Panc1 (cell line): ENCODE data around the gene TSPAN15. TPM values are rescaled to one million over a fixed set of nuclear protein-coding genes. Genes with fewer than 3 reads are reported as not detected.

Experiments
- ATAC-seq: fragments of 200-7000 bp; cut with Tn5 transposase; 2 replicates; pipeline ENCODE4 v1.9.1; 2020; ENCODE audit warnings: mild to moderate bottlenecking, moderate library complexity
- BruUV-seq: library from RNA; stranded (reverse); fragments of 400-500 nt; replicated peaks from 2 replicates; lab custom pipeline; 2021; lab: Mats Ljungman, UMichigan
- CTCF ChIA-PET: fragments of 300-600 bp; sonication (Branson Sonifier 250); formaldehyde crosslinking; loops from one replicate; lab custom pipeline; 2022; ENCODE audit warnings: antibody characterized with exemption; lab: Charles Lee
- POLR2A ChIA-PET: fragments of 300-600 bp; sonication (Branson Sonifier 250); formaldehyde crosslinking; loops from one replicate; lab custom pipeline; 2022; ENCODE audit warnings: antibody characterized with exemption; lab: Charles Lee
- DNase-seq: peaks from one replicate; pipeline ENCODE4 v3.0.0-alpha.2; 2010; ENCODE audit warnings: low read depth, low spot score
- H3K27ac ChIP-seq: 2 replicates; pipeline ENCODE4 v1.5.1; 2011; ENCODE audit warnings: mild to moderate bottlenecking, low read length, inconsistent platforms
- H3K27me3 ChIP-seq: fragments of 200-500 bp; sonication (Bioruptor generic); 2 replicates; pipeline ENCODE4 v1.6.0; 2014; ENCODE audit warnings: low read length, inconsistent platforms; ENCODE audit not compliant: control insufficient read depth, insufficient read depth
- H3K36me3 ChIP-seq: fragments of 200-500 bp; sonication (Bioruptor generic); 2 replicates; pipeline ENCODE4 v1.5.1; 2014; ENCODE audit warnings: inconsistent platforms, mild to moderate bottlenecking, low read length, moderate library complexity; ENCODE audit not compliant: control insufficient read depth, insufficient read depth
- H3K4me1 ChIP-seq: 2 replicates; pipeline ENCODE4 v1.5.1; 2011; ENCODE audit warnings: inconsistent platforms, mild to moderate bottlenecking, low read length, moderate library complexity; ENCODE audit not compliant: control insufficient read depth, insufficient read depth
- H3K4me3 ChIP-seq, 2 experiments: 2 replicates each; pipeline ENCODE4 v1.5.1; 2011 to 2012; ENCODE audit warnings: low read depth in 2 of 2, low read length in 2 of 2, mild to moderate bottlenecking in 2 of 2, inconsistent platforms in 1 of 2, moderate library complexity in 1 of 2
- H3K9me3 ChIP-seq: fragments of 200-500 bp; sonication (Bioruptor generic); 2 replicates; pipeline ENCODE4 v1.5.1; 2014; ENCODE audit warnings: low read depth, mild to moderate bottlenecking, inconsistent platforms, low read length, moderate library complexity; ENCODE audit not compliant: control insufficient read depth, insufficient read depth
- CTCF ChIP-seq: fragments of 450-650 bp; IDR thresholded peaks from 2 replicates; pipeline ENCODE4 v1.5.1; 2017; ENCODE audit warnings: mild to moderate bottlenecking
- POLR2AphosphoS5 ChIP-seq: IDR thresholded peaks from 2 replicates; pipeline ENCODE4 v1.6.1; 2012; ENCODE audit warnings: mild to moderate bottlenecking, low read depth, low read length, moderate library complexity
- SIN3A ChIP-seq: IDR thresholded peaks from 2 replicates; pipeline ENCODE4 v1.6.1; 2012; ENCODE audit warnings: low read depth, mild to moderate bottlenecking, low read length, moderate library complexity, borderline replicate concordance; ENCODE audit not compliant: insufficient read depth
- TCF7L2 ChIP-seq: IDR thresholded peaks from 2 replicates; pipeline ENCODE4 v1.6.1; 2011; ENCODE audit warnings: mild to moderate bottlenecking, low read depth, low read length, inconsistent platforms
- in situ Hi-C: cut with HindIII; loops from 2 replicates; pipeline ENCODE4 v1.10.0; 2016; ENCODE audit warnings: low sequenced_read_pairs, low pct_unique_long_range_greater_than_20kb
- intact Hi-C: fragments of 100-400 bp; cut with micrococcal nuclease; formaldehyde crosslinking; loops from one replicate; pipeline ENCODE4 v1.10.0; 2022; ENCODE audit not compliant: unreplicated experiment
- total RNA-seq: library from RNA; stranded (reverse); gene quantifications from one replicate; pipeline ENCODE4 v1.2.1, GENCODE V29; 2021; ENCODE audit not compliant: unreplicated experiment
- TF ChIP-seq, protein P1 (sequence below), 2 experiments: IDR thresholded peaks; 2 replicates each; pipeline ENCODE4 v1.6.1; 2011 to 2012; ENCODE audit warnings: low read depth in 2 of 2, control low read depth in 1 of 2, low read length in 1 of 2, mild to moderate bottlenecking in 1 of 2, moderate library complexity in 1 of 2; ENCODE audit not compliant: insufficient read depth in 1 of 2

Gene TSPAN15
- total RNA-seq, 1 experiment from 2014 or later = 199 TPM

DNA sequence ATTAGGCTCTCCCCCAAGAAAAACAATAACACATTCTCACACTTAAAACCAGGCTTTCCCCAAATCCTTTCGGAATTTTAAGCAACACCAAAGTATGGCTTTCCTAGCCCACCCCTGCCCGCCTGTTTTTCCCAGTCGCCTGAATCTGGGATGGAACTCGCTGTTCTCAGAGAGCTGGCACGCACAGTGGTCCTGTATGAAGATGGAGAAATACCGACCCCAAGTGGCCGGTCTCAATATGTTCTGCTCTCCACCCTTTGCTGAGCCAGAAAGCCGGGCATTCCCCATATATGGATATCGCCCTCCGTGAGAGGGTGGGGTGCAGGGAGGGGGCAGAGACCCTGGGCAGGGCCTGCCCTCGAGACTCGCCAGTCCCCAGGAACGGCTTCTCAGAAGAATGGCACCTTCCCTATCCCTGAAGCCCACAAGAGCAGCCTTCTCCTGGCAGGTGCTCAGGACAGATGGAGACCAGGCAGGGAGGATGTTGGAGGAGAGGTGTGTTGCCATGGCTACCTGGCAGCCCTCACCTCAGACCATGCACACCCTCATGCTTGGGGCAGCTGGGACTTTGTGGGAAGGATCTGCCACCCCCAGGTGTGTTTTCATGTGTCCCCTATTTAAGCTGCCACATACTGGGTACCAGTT is 37.9 kb upstream of the TSPAN15 start:
- no peaks in the 10 kb centered on the region for H3K27me3 ChIP-seq
- no peaks in the 10 kb centered on the region for H3K9me3 ChIP-seq
- ATAC-seq (peak; percentile 37; the same call in 1 of the 2 replicates), DNase-seq (no peak)
- H3K4me3 ChIP-seq = no peak overlapping the region
- BruUV-seq = no TSS peak
- H3K4me1 ChIP-seq = peaks cover 6% of the 10 kb centered on the region; the same call in 1 of the 2 replicates
- TF ChIP-seq SIN3A = no peak
- no peak for TF ChIP-seq POLR2AphosphoS5
- no peak for TF ChIP-seq TCF7L2
- no peak; the same call in 1 of the 2 replicates for TF ChIP-seq CTCF
- TF ChIP-seq, protein P1, sequence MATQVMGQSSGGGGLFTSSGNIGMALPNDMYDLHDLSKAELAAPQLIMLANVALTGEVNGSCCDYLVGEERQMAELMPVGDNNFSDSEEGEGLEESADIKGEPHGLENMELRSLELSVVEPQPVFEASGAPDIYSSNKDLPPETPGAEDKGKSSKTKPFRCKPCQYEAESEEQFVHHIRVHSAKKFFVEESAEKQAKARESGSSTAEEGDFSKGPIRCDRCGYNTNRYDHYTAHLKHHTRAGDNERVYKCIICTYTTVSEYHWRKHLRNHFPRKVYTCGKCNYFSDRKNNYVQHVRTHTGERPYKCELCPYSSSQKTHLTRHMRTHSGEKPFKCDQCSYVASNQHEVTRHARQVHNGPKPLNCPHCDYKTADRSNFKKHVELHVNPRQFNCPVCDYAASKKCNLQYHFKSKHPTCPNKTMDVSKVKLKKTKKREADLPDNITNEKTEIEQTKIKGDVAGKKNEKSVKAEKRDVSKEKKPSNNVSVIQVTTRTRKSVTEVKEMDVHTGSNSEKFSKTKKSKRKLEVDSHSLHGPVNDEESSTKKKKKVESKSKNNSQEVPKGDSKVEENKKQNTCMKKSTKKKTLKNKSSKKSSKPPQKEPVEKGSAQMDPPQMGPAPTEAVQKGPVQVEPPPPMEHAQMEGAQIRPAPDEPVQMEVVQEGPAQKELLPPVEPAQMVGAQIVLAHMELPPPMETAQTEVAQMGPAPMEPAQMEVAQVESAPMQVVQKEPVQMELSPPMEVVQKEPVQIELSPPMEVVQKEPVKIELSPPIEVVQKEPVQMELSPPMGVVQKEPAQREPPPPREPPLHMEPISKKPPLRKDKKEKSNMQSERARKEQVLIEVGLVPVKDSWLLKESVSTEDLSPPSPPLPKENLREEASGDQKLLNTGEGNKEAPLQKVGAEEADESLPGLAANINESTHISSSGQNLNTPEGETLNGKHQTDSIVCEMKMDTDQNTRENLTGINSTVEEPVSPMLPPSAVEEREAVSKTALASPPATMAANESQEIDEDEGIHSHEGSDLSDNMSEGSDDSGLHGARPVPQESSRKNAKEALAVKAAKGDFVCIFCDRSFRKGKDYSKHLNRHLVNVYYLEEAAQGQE (IDR thresholded peaks at IDR 0.05; ENCODE audit: insufficient read depth in 1 of 2, low read depth in 2 of 2, low read length in 1 of 2) = no peak
- H3K36me3 ChIP-seq = no peaks in the 10 kb centered on the region
- intact Hi-C loops (no loop called here), in situ Hi-C loops (no loop called here)
- no peak overlapping the region for H3K27ac ChIP-seq
- CTCF ChIA-PET = interaction anchor here (0.7 kb wide), 1 partner anchor 33 kb away, joined by 5 read pairs; no protein-coding TSS in a partner anchor
- POLR2A ChIA-PET = no interaction called here

DNA sequence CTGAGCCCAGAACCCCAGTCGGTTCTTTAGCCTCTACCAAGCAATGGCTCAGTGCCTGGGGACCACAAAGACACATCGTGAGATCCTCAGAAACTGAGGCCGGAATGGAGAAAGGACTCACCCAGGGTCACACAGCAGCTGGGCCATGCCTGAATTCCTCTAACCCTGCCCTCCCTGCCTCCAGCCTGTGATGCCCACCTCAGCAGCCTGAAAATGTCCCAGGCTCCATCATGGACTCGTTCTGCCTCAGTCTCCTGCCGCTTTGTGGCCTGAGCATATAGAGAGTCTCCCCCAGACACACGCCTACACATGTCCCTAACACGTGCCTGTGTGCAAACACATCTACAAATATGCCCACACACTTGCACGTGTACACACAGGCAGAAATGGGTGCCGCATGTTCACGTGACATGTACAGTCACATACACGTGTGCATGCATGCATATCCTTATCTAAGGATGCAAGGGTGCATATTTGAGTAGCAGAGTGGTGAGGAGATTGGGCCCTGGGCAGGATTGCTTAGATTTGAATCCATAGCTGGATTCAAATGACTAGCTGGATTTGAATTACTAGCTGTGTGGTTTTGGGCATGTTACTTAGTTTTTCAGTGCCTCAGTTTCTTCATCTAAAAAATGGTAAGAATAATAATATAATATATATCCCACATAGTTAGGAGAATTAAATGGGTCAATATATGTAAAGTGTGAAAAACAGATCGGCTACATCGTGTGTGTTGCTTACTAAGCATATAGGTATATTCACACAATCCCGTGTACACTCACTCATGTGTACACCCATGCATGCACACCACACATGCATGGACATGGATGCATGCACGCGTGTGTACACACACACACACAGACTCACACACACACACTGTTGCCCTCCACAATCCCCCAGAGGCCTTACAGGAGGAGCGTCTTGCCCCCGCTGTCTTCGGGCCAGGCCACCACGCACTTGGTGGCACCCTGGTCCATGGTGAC is 36.9 kb upstream of the TSPAN15 start:
- CTCF ChIA-PET = interaction anchor here (0.6 kb wide), 1 partner anchor 504 kb away, joined by 4 read pairs; no protein-coding TSS in a partner anchor
- intact Hi-C loops (no loop called here), in situ Hi-C loops (no loop called here)
- Histone ChIP-seq H3K9me3 (no peaks in the 10 kb centered on the region), H3K27ac (no peak overlapping the region), H3K4me1 (peaks cover 2% of the 10 kb centered on the region; the same call in 1 of the 2 replicates), H3K27me3 (no peaks in the 10 kb centered on the region), H3K4me3 (no peak overlapping the region), H3K36me3 (no peaks in the 10 kb centered on the region)
- TF ChIP-seq, protein P1 (IDR thresholded peaks at IDR 0.05; ENCODE audit: insufficient read depth in 1 of 2, low read depth in 2 of 2, low read length in 1 of 2) = no peak
- TF ChIP-seq POLR2AphosphoS5 (no peak), CTCF (no peak), TCF7L2 (no peak), SIN3A (no peak)
- POLR2A ChIA-PET = no interaction called here
- no TSS peak for BruUV-seq
- no peak for ATAC-seq
- DNase-seq = no peak
